CD14-positive monocyte (primary cell): ENCODE data around the gene USP20. TPM values are rescaled to one million over a fixed set of nuclear protein-coding genes. Genes with fewer than 3 reads are reported as not detected.

Experiments used
- DNase-seq, 3 donors: peaks; one replicate each; pipeline ENCODE4 v3.0.0-alpha.2; 2011 to 2022
- H2AFZ ChIP-seq: 2 replicates; pipeline ENCODE4 v1.6.0; 2012; ENCODE audit warnings: mild to moderate bottlenecking, low read depth, low read length, inconsistent platforms; ENCODE audit not compliant: insufficient read depth, poor library complexity, severe bottlenecking
- H3K27ac ChIP-seq, 2 donors: 1 replicate in 1 of 2; 2 replicates in 1 of 2; pipeline ENCODE4 v1.5.1; 2012 to 2013; ENCODE audit warnings: low read length in 2 of 2, control low read depth in 1 of 2, inconsistent platforms in 1 of 2, low read depth in 1 of 2, mild to moderate bottlenecking in 1 of 2
- H3K27me3 ChIP-seq, 2 donors: one replicate each; pipeline versions ENCODE4 v1.6.0 to v1.6.1; 2011 to 2013; ENCODE audit warnings: low read length in 2 of 2; ENCODE audit not compliant: control insufficient read depth in 2 of 2, insufficient read depth in 2 of 2
- H3K36me3 ChIP-seq, 2 donors: replicated peaks in 1 of 2; 1 replicate in 1 of 2; 2 replicates in 1 of 2; pipeline versions ENCODE4 v1.5.1 to v1.6.1; 2012 to 2013; ENCODE audit warnings: low read length in 2 of 2, control low read depth in 1 of 2, inconsistent platforms in 1 of 2, mild to moderate bottlenecking in 1 of 2; ENCODE audit not compliant: insufficient read depth in 2 of 2, control insufficient read depth in 1 of 2
- H3K4me1 ChIP-seq, 2 donors: 1 replicate in 1 of 2; 2 replicates in 1 of 2; pipeline versions ENCODE4 v1.5.1 to v1.6.1; 2012 to 2013; ENCODE audit warnings: low read length in 2 of 2, control low read depth in 1 of 2, inconsistent platforms in 1 of 2, mild to moderate bottlenecking in 1 of 2, moderate library complexity in 1 of 2; ENCODE audit not compliant: insufficient read depth in 2 of 2, control insufficient read depth in 1 of 2
- H3K4me2 ChIP-seq: replicated peaks from 2 replicates; pipeline ENCODE3; 2012; ENCODE audit warnings: low read length, moderate library complexity, mild to moderate bottlenecking; ENCODE audit not compliant: poor library complexity, severe bottlenecking; ENCODE audit errors: extremely low read depth
- H3K4me3 ChIP-seq, 3 experiments: fragments of 200-600 bp in 1 of 3; sonication (generic) in 1 of 3; replicated peaks in 1 of 3; 1 replicate in 2 of 3; 2 replicates in 1 of 3; pipeline ENCODE4 v1.5.1; 2011 to 2013; ENCODE audit warnings: low read length in 3 of 3, mild to moderate bottlenecking in 3 of 3, control low read depth in 2 of 3, low read depth in 2 of 3, inconsistent platforms in 1 of 3, moderate library complexity in 1 of 3
- H3K79me2 ChIP-seq: 2 replicates; pipeline ENCODE4 v1.6.0; 2012; ENCODE audit warnings: mild to moderate bottlenecking, control low read depth, inconsistent platforms, low read length, moderate library complexity; ENCODE audit not compliant: insufficient read depth
- H3K9ac ChIP-seq: 2 replicates; pipeline ENCODE4 v1.6.0; 2017; ENCODE audit warnings: low read length, mild to moderate bottlenecking; ENCODE audit not compliant: insufficient read depth, poor library complexity, severe bottlenecking
- H3K9me3 ChIP-seq, 2 donors: replicated peaks in 1 of 2; 1 replicate in 1 of 2; 2 replicates in 1 of 2; pipeline versions ENCODE4 v1.5.1 to v1.6.1; 2012 to 2013; ENCODE audit warnings: low read length in 2 of 2, control low read depth in 1 of 2; ENCODE audit not compliant: control insufficient read depth in 1 of 2, insufficient read depth in 1 of 2
- H4K20me1 ChIP-seq: 2 replicates; pipeline ENCODE4 v1.6.0; 2012; ENCODE audit warnings: mild to moderate bottlenecking, low read length, control low read depth, moderate library complexity; ENCODE audit not compliant: insufficient read depth
- H3K27ac Mint-ChIP-seq, 7 donors: one replicate each; pipeline ENCODE4 v1.8.0; 2020; ENCODE audit warnings: mild to moderate bottlenecking in 7 of 7, mixed read lengths in 7 of 7, moderate library complexity in 6 of 7, inconsistent platforms in 2 of 7
- H3K27me3 Mint-ChIP-seq, 3 donors: one replicate each; pipeline ENCODE4 v1.8.0; 2021 to 2022; ENCODE audit warnings: low read depth in 3 of 3, mild to moderate bottlenecking in 3 of 3, mixed read lengths in 3 of 3, moderate library complexity in 3 of 3, inconsistent platforms in 1 of 3
- H3K36me3 Mint-ChIP-seq, 2 donors: one replicate each; pipeline ENCODE4 v1.8.0; 2020; ENCODE audit warnings: mixed read lengths in 2 of 2, inconsistent platforms in 1 of 2, mild to moderate bottlenecking in 1 of 2
- H3K4me1 Mint-ChIP-seq: one replicate; pipeline ENCODE4 v1.8.0; 2020; ENCODE audit warnings: mild to moderate bottlenecking, mixed read lengths
- H3K4me3 Mint-ChIP-seq, 2 donors: one replicate each; pipeline ENCODE4 v1.8.0; 2020; ENCODE audit warnings: mild to moderate bottlenecking in 2 of 2, mixed read lengths in 2 of 2, moderate library complexity in 1 of 2
- H3K9me3 Mint-ChIP-seq, 7 donors: one replicate each; pipeline ENCODE4 v1.8.0; 2020 to 2022; ENCODE audit warnings: mixed read lengths in 7 of 7, mild to moderate bottlenecking in 6 of 7, moderate library complexity in 6 of 7, inconsistent platforms in 2 of 7
- CTCF ChIP-seq: fragments of 200-600 bp; IDR thresholded peaks from one replicate; pipeline ENCODE4 v1.8.0; 2022; ENCODE audit warnings: antibody characterized with exemption, mild to moderate bottlenecking
- WGBS: methylation state at CpG from one replicate; pipeline ENCODE4 v1.1.5; 2013; ENCODE audit warnings: missing lambda C conversion rate; ENCODE audit not compliant: insufficient coverage; 5-methylcytosine and 5-hydroxymethylcytosine counted together
- intact Hi-C, 2 donors: fragments of 100-400 bp; cut with micrococcal nuclease; formaldehyde crosslinking; loops; one replicate each; pipeline versions ENCODE4 v1.15.0 to v1.15.1; 2023
- polyA minus RNA-seq: library from RNA; depleted of rRNA, polyadenylated mRNA; stranded (reverse); fragments of >200 nt; gene quantifications from 2 replicates; pipeline ENCODE4 v1.2.3, GENCODE V29; 2012
- polyA plus RNA-seq, 3 donors: library from polyadenylated mRNA; depleted of rRNA in 1 of 3; unstranded in 2 of 3; stranded (reverse) in 1 of 3; fragments of 300-500 nt in 2 of 3; fragments of >200 nt in 1 of 3; fragmentation: Illumina TruSeq in 2 of 3; gene quantifications; 1 replicate in 2 of 3; 2 replicates in 1 of 3; pipeline ENCODE4 v1.2.3, GENCODE V29; 2012 to 2021
- total RNA-seq, 12 experiments: library from RNA in 1 of 12; stranded (reverse) in 1 of 12; fragments of 120-200 nt in 1 of 12; gene quantifications; one replicate each; pipeline ENCODE4 v1.2.4 and lab custom pipeline; 2013 to 2026; ENCODE audit warnings: mixed read lengths in 6 of 12, inconsistent platforms in 1 of 12

Gene USP20
- total RNA-seq (2013) = 7.2 TPM
- polyA plus RNA-seq = 10 to 100 TPM in 1 of 3 donors, 1 to 10 TPM in 2; 2.7 to 30.0 (median 5.2) TPM
- 8.9 and 14.5 TPM in 2 replicates for polyA minus RNA-seq
- total RNA-seq (lab: John Stamatoyannopoulos, UW) = 2.8 to 28.4 (median 22.2) reads per million in 11 experiments

DNA sequence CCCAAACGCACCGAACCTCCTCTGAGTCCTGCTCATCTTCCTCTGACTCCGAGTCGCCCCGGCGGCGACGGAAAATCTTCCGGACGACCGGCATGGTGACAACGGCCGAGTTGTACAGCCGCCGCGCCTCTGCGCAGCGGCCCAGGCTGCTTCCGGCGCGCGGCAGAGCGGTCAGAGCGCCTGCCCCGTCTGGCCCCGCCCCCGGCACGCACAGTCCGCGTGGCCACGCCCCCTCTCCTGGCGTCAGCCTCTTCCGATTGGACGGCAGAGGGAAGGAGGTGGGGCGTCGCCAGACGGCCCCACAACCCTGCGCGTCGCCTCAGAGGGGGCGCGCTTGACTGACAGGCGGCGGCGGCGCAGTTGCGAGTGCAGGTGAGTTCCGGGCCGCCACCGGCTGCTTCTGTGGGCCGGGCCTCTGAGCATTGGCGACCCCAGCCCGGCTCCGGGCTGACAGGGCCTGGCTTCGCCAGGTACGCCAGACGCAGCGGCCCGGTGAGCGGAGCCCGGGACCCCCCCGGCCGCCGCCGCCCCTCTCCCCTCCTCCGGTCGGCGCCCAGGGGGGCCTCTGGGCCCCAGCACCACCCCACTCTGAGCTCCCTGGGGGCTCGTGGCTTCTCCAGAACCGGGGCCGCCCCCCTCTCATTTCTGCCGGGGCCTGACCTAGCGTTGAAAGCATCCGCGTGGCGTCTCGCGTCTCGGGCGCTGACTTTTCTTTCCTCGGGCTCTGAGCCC lies at the start of gene USP20, which contains the start of gene C9orf78:
Gene USP20, plus strand, starts transcription at position 331 of the 732 bp plus-strand sequence. CDS start 17,098 bp downstream, outside the sequence.
Gene C9orf78, minus strand, starts transcription at position 148 of the 732 bp plus-strand sequence. Its CDS starts 54 bp downstream, at position 94.
- Histone ChIP-seq H3K27me3 (no peaks in the 10 kb centered on the region), H3K36me3 (peaks cover 27 to 34% of the 10 kb centered on the region in 2 donors), H2AFZ (peak within 1 kb of the TSS; percentile 84), H4K20me1 (peaks cover 19% of the 10 kb centered on the region), H3K27ac (peak within 1 kb of the TSS; percentile 87 to 94), H3K4me2 (peak within 1 kb of the TSS; percentile 97), H3K4me1 (peaks cover 20 to 26% of the 10 kb centered on the region in 2 donors), H3K9me3 (no peaks in the 10 kb centered on the region), H3K4me3 (peak within 1 kb of the TSS; percentile 54 to 88 (median 87)), H3K9ac (peak within 1 kb of the TSS; percentile 91), H3K79me2 (peaks cover 50% of the 10 kb centered on the region)
- intact Hi-C loops = loop anchor here in 1 of 2 donors (5.0 kb wide), 1 partner anchor 33 kb away; the partner anchor contains the start of gene TOR1B
- TF ChIP-seq CTCF = no peak
- H3K27me3 Mint-ChIP-seq = peaks cover 0 to 3% (median 1%) of the 10 kb centered on the region in 3 donors
- peak within 1 kb of the TSS; percentile 95 to 98 (median 97) for H3K27ac Mint-ChIP-seq
- H3K9me3 Mint-ChIP-seq = no peaks in the 10 kb centered on the region
- WGBS = under 1% methylated on average over 81 of the region's 81 CpGs
- H3K36me3 Mint-ChIP-seq = peaks cover 27 to 41% of the 10 kb centered on the region in 2 donors
- H3K4me3 Mint-ChIP-seq = peak within 1 kb of the TSS; percentile 97 to 98
- H3K4me1 Mint-ChIP-seq = peaks cover 32% of the 10 kb centered on the region
- peak; percentile 93 to 95 (median 95) for DNase-seq

DNA sequence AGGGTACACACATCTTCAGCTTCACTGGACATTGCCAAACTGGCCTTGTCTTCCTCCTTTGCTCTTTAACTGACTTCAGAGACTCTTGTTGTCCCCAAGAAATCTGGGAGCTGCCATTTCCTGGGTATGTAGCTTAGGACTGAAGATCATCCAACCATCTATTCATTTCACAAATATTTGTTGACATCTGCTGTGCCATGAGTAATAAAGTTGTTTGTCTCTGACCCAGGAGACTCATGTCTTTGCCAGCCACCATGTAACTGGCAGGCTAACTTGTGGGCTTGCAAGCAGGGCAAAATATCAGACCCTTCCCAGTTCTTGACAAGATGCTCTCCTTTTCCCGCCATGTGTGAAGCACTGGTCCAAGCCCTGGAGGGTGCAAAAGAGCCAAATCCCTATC lies 49.4 kb upstream of the USP20 start:
- intact Hi-C loops = loop anchor here (2.0 to 10.0 kb wide), 2 partner anchors 59 to 651 kb away; no protein-coding TSS in a partner anchor
- TF ChIP-seq CTCF = no peak
- H3K4me2 ChIP-seq = no peak overlapping the region
- no peak overlapping the region for H2AFZ ChIP-seq
- no peak overlapping the region for H3K9ac ChIP-seq
- no peaks in the 10 kb centered on the region for H4K20me1 ChIP-seq
- no peak overlapping the region for H3K4me3 ChIP-seq
- WGBS = no CpG with 5 or more reads among the region's 1 CpG
- Mint-ChIP-seq H3K4me1 (peaks cover 15% of the 10 kb centered on the region), H3K27me3 (peaks cover 17 to 24% (median 22%) of the 10 kb centered on the region in 3 donors), H3K27ac (no peak overlapping the region), H3K36me3 (no peaks in the 10 kb centered on the region), H3K9me3 (peaks cover 0 to 1% (median 0%) of the 10 kb centered on the region in 7 donors), H3K4me3 (no peak overlapping the region)
- no peaks in the 10 kb centered on the region for H3K79me2 ChIP-seq
- no peaks in the 10 kb centered on the region for H3K27me3 ChIP-seq
- no peaks in the 10 kb centered on the region for H3K36me3 ChIP-seq
- no peak for DNase-seq
- H3K9me3 ChIP-seq = no peaks in the 10 kb centered on the region
- H3K27ac ChIP-seq = no peak overlapping the region
- H3K4me1 ChIP-seq = peaks cover 7 to 13% of the 10 kb centered on the region in 2 donors
